GM19025 (cell line): Measurements from ENCODE around the gene DYNC1LI2.
"Not testable (repeated sequence)": the region's sequence is repeated elsewhere in the genome, so short reads cannot be mapped to it uniquely, and the experiment has no call there.

Experiments
- ATAC-seq: cut with Tn5 transposase; IDR thresholded peaks from one replicate; pipeline ENCODE4 v1.9.1; 2021; ENCODE audit warnings: mild to moderate bottlenecking, low read depth, moderate library complexity; ENCODE audit not compliant: unreplicated experiment

DYNC1LI2 gene

GRCh38 chr16:66751303-66751991, at the start of gene DYNC1LI2:
TSS of gene DYNC1LI2 (minus strand) at chr16:66751609. CDS start at chr16:66751591, 18 bp downstream.
- ATAC-seq = peak; percentile 94

GRCh38 chr16:66800856-66801255, 49.4 kb upstream of the DYNC1LI2 start:
- no peak for ATAC-seq

- no peak for ATAC-seq
Observed at GRCh38 chr16:66798161-66798560, 46.8 kb upstream of the DYNC1LI2 start.

GRCh38 chr16:66793984-66794383, 42.6 kb upstream of the DYNC1LI2 start:
- ATAC-seq = not testable (repeated sequence)

- no peak for ATAC-seq
Observed at GRCh38 chr16:66790130-66790733, 38.8 kb upstream of the DYNC1LI2 start.

GRCh38 chr16:66787427-66787826, 36.0 kb upstream of the DYNC1LI2 start:
- ATAC-seq = no peak

- no peak for ATAC-seq
Observed at GRCh38 chr16:66786551-66786950, 35.1 kb upstream of the DYNC1LI2 start.

- no peak for ATAC-seq
Observed at GRCh38 chr16:66776457-66776856, 25.0 kb upstream of the DYNC1LI2 start.

- ATAC-seq = no peak
Observed at GRCh38 chr16:66774981-66775380, 23.6 kb upstream of the DYNC1LI2 start.

- no peak for ATAC-seq
Observed at GRCh38 chr16:66758086-66758485, 6.7 kb upstream of the DYNC1LI2 start.

- no peak for ATAC-seq
Observed at GRCh38 chr16:66754819-66755218, 3.4 kb upstream of the DYNC1LI2 start.

GRCh38 chr16:66754211-66754610, 2.8 kb upstream of the DYNC1LI2 start:
- ATAC-seq = no peak

- no peak for ATAC-seq
Observed at GRCh38 chr16:66752958-66753357, 1.5 kb upstream of the DYNC1LI2 start.

GRCh38 chr16:66752379-66752778, 970 bp upstream of the DYNC1LI2 start:
- no peak for ATAC-seq

GRCh38 chr16:66751992-66752322, 548 bp upstream of the DYNC1LI2 start:
- no peak for ATAC-seq

GRCh38 chr16:66751053-66751302, 431 bp downstream of the DYNC1LI2 start:
- peak; percentile 1 for ATAC-seq

GRCh38 chr16:66750279-66751052, 943 bp downstream of the DYNC1LI2 start:
- no peak for ATAC-seq

GRCh38 chr16:66746682-66747081, 4.7 kb downstream of the DYNC1LI2 start:
- ATAC-seq = no peak

- ATAC-seq = no peak
Observed at GRCh38 chr16:66746048-66746447, 5.4 kb downstream of the DYNC1LI2 start.

GRCh38 chr16:66741950-66742808, 9.2 kb downstream of the DYNC1LI2 start:
- ATAC-seq = no peak
